Neutrophil (primary cell): ENCODE data around the gene FAM227B.

Source experiments
- H3K27ac ChIP-seq: fragments of 200-600 bp; sonication (generic); 2 replicates; pipeline ENCODE4 v1.5.1; 2016; ENCODE audit warnings: mild to moderate bottlenecking, moderate library complexity
- H3K27me3 ChIP-seq: fragments of 200-600 bp; sonication (generic); 2 replicates; pipeline ENCODE4 v1.6.0; 2016; ENCODE audit warnings: mild to moderate bottlenecking
- H3K36me3 ChIP-seq: fragments of 200-600 bp; sonication (generic); 2 replicates; pipeline ENCODE4 v1.5.1; 2017
- H3K4me1 ChIP-seq, 2 experiments: fragments of 200-600 bp in 1 of 2; sonication (generic) in 1 of 2; 1 replicate in 1 of 2; 2 replicates in 1 of 2; pipeline versions ENCODE4 v1.5.1 to v1.6.1; 2013 to 2016; ENCODE audit warnings: low read depth in 1 of 2, low read length in 1 of 2, mild to moderate bottlenecking in 1 of 2, moderate library complexity in 1 of 2; ENCODE audit not compliant: control insufficient read depth in 1 of 2, insufficient read depth in 1 of 2
- H3K4me3 ChIP-seq, 2 experiments: fragments of 200-600 bp in 1 of 2; sonication (generic) in 1 of 2; 1 replicate in 1 of 2; 2 replicates in 1 of 2; pipeline ENCODE4 v1.5.1; 2013 to 2016; ENCODE audit warnings: low read depth in 1 of 2, low read length in 1 of 2, mild to moderate bottlenecking in 1 of 2, moderate library complexity in 1 of 2
- H3K9me3 ChIP-seq: fragments of 200-600 bp; sonication (generic); 2 replicates; pipeline ENCODE4 v1.5.1; 2016
- TF ChIP-seq, protein P1 (sequence below): fragments of 200-600 bp; sonication (generic); IDR thresholded peaks from 2 replicates; pipeline ENCODE4 v1.5.1; 2016; ENCODE audit warnings: antibody characterized with exemption

The FAM227B gene

DNA sequence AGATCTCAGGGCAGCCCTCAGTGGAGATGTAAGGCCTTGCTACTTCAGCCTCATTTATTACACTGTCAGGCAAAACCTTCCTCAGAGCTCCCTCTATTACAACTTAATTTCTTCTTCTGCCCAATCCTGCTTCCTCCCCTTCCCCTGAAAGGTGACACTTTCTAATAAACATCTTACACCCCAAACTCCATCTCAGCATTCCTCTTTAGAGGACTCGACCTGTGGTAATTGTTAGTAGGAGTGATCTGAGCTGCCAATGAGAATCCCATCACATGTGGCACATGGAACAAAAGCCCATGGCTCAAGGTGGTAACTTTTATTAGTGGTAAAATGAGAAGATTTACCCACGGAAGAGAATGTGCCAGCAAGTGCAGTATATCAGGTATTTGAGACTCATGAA lies 30.1 kb upstream of the FAM227B start:
- Histone ChIP-seq H3K27me3 (no peaks in the 10 kb centered on the region), H3K9me3 (peaks cover 7% of the 10 kb centered on the region), H3K27ac (no peak overlapping the region), H3K4me3 (no peak overlapping the region), H3K4me1 (no peaks in the 10 kb centered on the region), H3K36me3 (no peaks in the 10 kb centered on the region)
- TF ChIP-seq, protein P1, sequence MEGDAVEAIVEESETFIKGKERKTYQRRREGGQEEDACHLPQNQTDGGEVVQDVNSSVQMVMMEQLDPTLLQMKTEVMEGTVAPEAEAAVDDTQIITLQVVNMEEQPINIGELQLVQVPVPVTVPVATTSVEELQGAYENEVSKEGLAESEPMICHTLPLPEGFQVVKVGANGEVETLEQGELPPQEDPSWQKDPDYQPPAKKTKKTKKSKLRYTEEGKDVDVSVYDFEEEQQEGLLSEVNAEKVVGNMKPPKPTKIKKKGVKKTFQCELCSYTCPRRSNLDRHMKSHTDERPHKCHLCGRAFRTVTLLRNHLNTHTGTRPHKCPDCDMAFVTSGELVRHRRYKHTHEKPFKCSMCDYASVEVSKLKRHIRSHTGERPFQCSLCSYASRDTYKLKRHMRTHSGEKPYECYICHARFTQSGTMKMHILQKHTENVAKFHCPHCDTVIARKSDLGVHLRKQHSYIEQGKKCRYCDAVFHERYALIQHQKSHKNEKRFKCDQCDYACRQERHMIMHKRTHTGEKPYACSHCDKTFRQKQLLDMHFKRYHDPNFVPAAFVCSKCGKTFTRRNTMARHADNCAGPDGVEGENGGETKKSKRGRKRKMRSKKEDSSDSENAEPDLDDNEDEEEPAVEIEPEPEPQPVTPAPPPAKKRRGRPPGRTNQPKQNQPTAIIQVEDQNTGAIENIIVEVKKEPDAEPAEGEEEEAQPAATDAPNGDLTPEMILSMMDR, result no peak

DNA sequence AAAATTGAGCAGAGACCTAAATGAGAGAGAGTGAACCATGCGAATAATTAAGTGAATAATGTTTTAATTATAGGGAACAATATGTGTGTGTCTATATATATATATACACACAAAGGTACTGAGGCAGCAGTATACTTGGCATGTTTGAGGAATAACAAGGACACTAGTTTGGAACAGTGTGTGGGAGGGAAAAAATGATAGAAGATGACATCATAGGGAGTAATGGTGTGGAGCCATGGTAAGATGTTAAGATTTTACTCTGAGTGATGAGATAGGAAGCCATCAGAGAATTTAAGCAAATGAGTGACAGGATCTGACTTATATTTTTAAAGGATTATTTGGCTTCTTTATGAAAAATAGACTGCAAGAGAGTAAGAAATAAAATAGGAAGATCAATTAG lies 29.4 kb upstream of the FAM227B start:
- H3K4me3 ChIP-seq, result no peak overlapping the region
- TF ChIP-seq, protein P1, result no peak
- H3K36me3 ChIP-seq, result no peaks in the 10 kb centered on the region
- no peak overlapping the region for H3K27ac ChIP-seq
- no peaks in the 10 kb centered on the region for H3K27me3 ChIP-seq
- H3K9me3 ChIP-seq, result peaks cover 7% of the 10 kb centered on the region
- no peaks in the 10 kb centered on the region for H3K4me1 ChIP-seq

- H3K9me3 ChIP-seq, result no peaks in the 10 kb centered on the region
- no peaks in the 10 kb centered on the region for H3K36me3 ChIP-seq
- no peak overlapping the region for H3K27ac ChIP-seq
- TF ChIP-seq, protein P1, result no peak
- H3K4me3 ChIP-seq, result no peak overlapping the region
- no peaks in the 10 kb centered on the region for H3K27me3 ChIP-seq
- H3K4me1 ChIP-seq, result no peaks in the 10 kb centered on the region
Observed at GRCh38 chr15:49646891-49647290, 26.3 kb upstream of the FAM227B start.

GRCh38 chr15:49645941-49646340 lies 25.3 kb upstream of the FAM227B start:
- H3K9me3 ChIP-seq, result no peaks in the 10 kb centered on the region
- no peak overlapping the region for H3K4me3 ChIP-seq
- H3K27me3 ChIP-seq, result no peaks in the 10 kb centered on the region
- no peaks in the 10 kb centered on the region for H3K36me3 ChIP-seq
- no peak overlapping the region for H3K27ac ChIP-seq
- TF ChIP-seq, protein P1, result no peak
- H3K4me1 ChIP-seq, result no peaks in the 10 kb centered on the region

DNA sequence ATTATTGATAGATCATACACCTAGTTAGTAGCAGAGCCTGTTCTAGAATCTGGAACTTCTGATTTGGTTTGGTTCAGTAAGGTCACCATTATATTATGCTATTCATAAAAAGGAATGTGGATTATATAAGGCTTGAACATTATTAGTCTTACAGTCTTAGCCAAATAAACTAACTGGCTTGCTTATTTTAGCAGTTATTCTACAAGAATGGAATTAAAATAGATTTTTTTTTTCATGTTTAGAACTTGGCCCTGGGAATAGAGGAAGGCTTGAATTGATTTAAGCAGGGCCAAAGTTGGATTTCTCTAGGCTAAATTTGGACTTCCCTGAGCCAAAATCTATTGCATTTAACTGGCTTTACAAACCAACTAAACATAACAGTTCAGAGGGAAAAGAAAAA lies 24.7 kb upstream of the FAM227B start:
- Histone ChIP-seq H3K4me1 (peaks cover 0 to 2% of the 10 kb centered on the region in 2 experiments), H3K4me3 (no peak overlapping the region), H3K27me3 (no peaks in the 10 kb centered on the region)

More for the DNA sequence above, 24.7 kb upstream of the FAM227B start:
- TF ChIP-seq, protein P1, result no peak
- H3K36me3 ChIP-seq, result no peaks in the 10 kb centered on the region
- no peaks in the 10 kb centered on the region for H3K9me3 ChIP-seq
- no peak overlapping the region for H3K27ac ChIP-seq
